Calu3 (cell line): ENCODE measurements around the gene MMP25. TPM values are rescaled to one million over a fixed set of nuclear protein-coding genes. Genes with fewer than 3 reads are reported as not detected.

Source experiments
- BruUV-seq: library from RNA; stranded (reverse); fragments of 400-500 nt; replicated peaks from 2 replicates; lab custom pipeline; 2021; lab: Mats Ljungman, UMichigan
- CTCF ChIA-PET: fragments of 300-600 bp; sonication (Branson Sonifier 250); formaldehyde crosslinking; loops from one replicate; lab custom pipeline; 2022; ENCODE audit warnings: antibody characterized with exemption; lab: Charles Lee
- DNase-seq: peaks from one replicate; pipeline ENCODE4 v3.0.0; 2022
- H3K27ac Mint-ChIP-seq: one replicate; pipeline ENCODE4 v1.8.0; 2022; ENCODE audit warnings: mixed read lengths; ENCODE audit not compliant: unreplicated experiment
- H3K27me3 Mint-ChIP-seq: one replicate; pipeline ENCODE4 v1.8.0; 2022; ENCODE audit warnings: mixed read lengths; ENCODE audit not compliant: unreplicated experiment
- H3K36me3 Mint-ChIP-seq: one replicate; pipeline ENCODE4 v1.8.0; 2022; ENCODE audit warnings: mild to moderate bottlenecking, moderate library complexity, mixed read lengths; ENCODE audit not compliant: insufficient read depth, unreplicated experiment
- H3K4me1 Mint-ChIP-seq: one replicate; pipeline ENCODE4 v1.8.0; 2022; ENCODE audit warnings: mild to moderate bottlenecking, low read depth, mixed read lengths; ENCODE audit not compliant: unreplicated experiment
- H3K4me3 Mint-ChIP-seq: one replicate; pipeline ENCODE4 v1.8.0; 2022; ENCODE audit warnings: mild to moderate bottlenecking, low read depth, moderate library complexity, mixed read lengths; ENCODE audit not compliant: unreplicated experiment
- H3K9me3 Mint-ChIP-seq: one replicate; pipeline ENCODE4 v1.8.0; 2022; ENCODE audit warnings: low read depth, mixed read lengths; ENCODE audit not compliant: unreplicated experiment
- CTCF ChIP-seq: fragments of 200-600 bp; IDR thresholded peaks from one replicate; pipeline ENCODE4 v1.8.0; 2022; ENCODE audit warnings: antibody characterized with exemption; ENCODE audit not compliant: unreplicated experiment
- intact Hi-C: fragments of 100-400 bp; cut with micrococcal nuclease; formaldehyde crosslinking; loops from one replicate; pipeline ENCODE4 v1.10.0; 2022; ENCODE audit not compliant: unreplicated experiment
- total RNA-seq: library from RNA; stranded (reverse); gene quantifications from 2 replicates; pipeline ENCODE4 v1.2.3, GENCODE V29; 2022

The MMP25 gene
- total RNA-seq, 1 experiment from 2014 or later = 0.31 TPM

- Mint-ChIP-seq H3K36me3 (peaks cover 40% of the 10 kb centered on the region), H3K27ac (peak within 1 kb of the TSS; percentile 38), H3K27me3 (no peaks in the 10 kb centered on the region), H3K9me3 (no peaks in the 10 kb centered on the region), H3K4me1 (peaks cover 9% of the 10 kb centered on the region), H3K4me3 (peak within 1 kb of the TSS; percentile 74)
- no peak for TF ChIP-seq CTCF
- no TSS peak for BruUV-seq
- peak; percentile 86 for DNase-seq
- CTCF ChIA-PET = no interaction called here
- intact Hi-C loops = no loop called here
Observed at GRCh38 chr16:3036726-3037315, 9.5 kb upstream of the MMP25 start, which contains the start of gene BICDL2. Gene BICDL2, minus strand, starts transcription at chr16:3036944. Its CDS starts 1,448 bp downstream, at chr16:3035496.

GRCh38 chr16:3038256-3038655 is 8.1 kb upstream of the MMP25 start:
- Mint-ChIP-seq H3K4me1 (peaks cover 9% of the 10 kb centered on the region), H3K27me3 (peaks cover under 1% of the 10 kb centered on the region), H3K36me3 (peaks cover 36% of the 10 kb centered on the region), H3K4me3 (peak overlapping the region; percentile 74), H3K9me3 (no peaks in the 10 kb centered on the region), H3K27ac (peak overlapping the region; percentile 35)
- CTCF ChIA-PET = interaction anchor here (0.7 to 2.3 kb wide), 6 partner anchors 10 to 120 kb away, joined by 3 to 10 read pairs (median 5); no protein-coding TSS in a partner anchor
- no peak for TF ChIP-seq CTCF
- DNase-seq = peak; percentile 79
- intact Hi-C loops = no loop called here
- no TSS peak for BruUV-seq

GRCh38 chr16:3038896-3039295 is 7.5 kb upstream of the MMP25 start:
- Mint-ChIP-seq H3K36me3 (peaks cover 34% of the 10 kb centered on the region), H3K9me3 (no peaks in the 10 kb centered on the region), H3K4me3 (peak overlapping the region; percentile 74), H3K27me3 (peaks cover 7% of the 10 kb centered on the region), H3K27ac (peak overlapping the region; percentile 35), H3K4me1 (peaks cover 9% of the 10 kb centered on the region)
- intact Hi-C loops = no loop called here
- no TSS peak for BruUV-seq
- no peak for TF ChIP-seq CTCF
- CTCF ChIA-PET = interaction anchor here (0.5 to 2.3 kb wide), 7 partner anchors 7 to 122 kb away, joined by 3 to 10 read pairs (median 3); no protein-coding TSS in a partner anchor
- DNase-seq = no peak

- H3K4me3 Mint-ChIP-seq = no peak overlapping the region
- H3K4me1 Mint-ChIP-seq = peaks cover 9% of the 10 kb centered on the region
- H3K27me3 Mint-ChIP-seq = peaks cover 35% of the 10 kb centered on the region
- TF ChIP-seq CTCF = no peak
- CTCF ChIA-PET = interaction anchor here (0.6 to 1.3 kb wide), 6 partner anchors 10 to 747 kb away, joined by 4 read pairs; no protein-coding TSS in a partner anchor
- no peak for DNase-seq
- no TSS peak for BruUV-seq
- peaks cover 18% of the 10 kb centered on the region for H3K36me3 Mint-ChIP-seq
- intact Hi-C loops = no loop called here
- no peaks in the 10 kb centered on the region for H3K9me3 Mint-ChIP-seq
- no peak overlapping the region for H3K27ac Mint-ChIP-seq
Observed at GRCh38 chr16:3042376-3042775, 4.0 kb upstream of the MMP25 start.
